K562 (cell line): ENCODE data around the gene ZC3H18. TPM values are rescaled to one million over a fixed set of nuclear protein-coding genes. Genes with fewer than 3 reads are reported as not detected.

Source experiments
- CREB3 ChIP-seq: fragments of 450-650 bp; conservative IDR thresholded peaks from 2 replicates; pipeline ENCODE4 v1.6.1; 2016; ENCODE audit warnings: missing genetic modification characterization, low read depth, mild to moderate bottlenecking, missing compliant biosample characterization, moderate library complexity
- ETV1 ChIP-seq: fragments of 450-650 bp; conservative IDR thresholded peaks from 2 replicates; pipeline ENCODE4 v1.6.1; 2016; ENCODE audit warnings: missing genetic modification characterization, control low read depth, low read depth, missing compliant biosample characterization
- HES1 ChIP-seq: fragments of 450-650 bp; IDR thresholded peaks from 2 replicates; pipeline ENCODE4 v1.6.1; 2016; ENCODE audit warnings: low read depth, mild to moderate bottlenecking, moderate library complexity
- KDM4B ChIP-seq, 2 experiments: fragments of 450-650 bp in 1 of 2; sonication (generic) in 1 of 2; IDR thresholded peaks; 2 replicates each; pipeline ENCODE4 v1.6.1; 2016 to 2017; ENCODE audit warnings: borderline replicate concordance in 2 of 2, antibody characterized with exemption in 1 of 2, low read depth in 1 of 2, mild to moderate bottlenecking in 1 of 2
- NFYB ChIP-seq: IDR thresholded peaks from 2 replicates; pipeline ENCODE4 v1.6.1; 2011; ENCODE audit warnings: mild to moderate bottlenecking, moderate library complexity; ENCODE audit not compliant: insufficient read length; ENCODE audit errors: extremely low read depth
- PCBP2 ChIP-seq: fragments of 200-400 bp; formaldehyde crosslinking; IDR thresholded peaks from 2 replicates; pipeline ENCODE4 v1.6.1; 2018; ENCODE audit warnings: low read length, low read depth, mild to moderate bottlenecking, moderate library complexity; ENCODE audit not compliant: poor library complexity, severe bottlenecking
- PRMT5 ChIP-seq: sonication (generic); formaldehyde crosslinking; IDR thresholded peaks from 2 replicates; pipeline ENCODE4 v1.5.0; 2020; ENCODE audit warnings: missing genetic modification reagents
- SMAD3 ChIP-seq: fragments of 450-650 bp; formaldehyde crosslinking; conservative IDR thresholded peaks from 2 replicates; pipeline ENCODE4 v1.4.0; 2020; ENCODE audit warnings: mild to moderate bottlenecking
- SMAD4 ChIP-seq: fragments of 250-450 bp; sonication (Bioruptor Pico); conservative IDR thresholded peaks from 2 replicates; pipeline ENCODE4 v1.8.0; 2021; ENCODE audit warnings: inconsistent platforms, mild to moderate bottlenecking, moderate library complexity
- SOX6 ChIP-seq: fragments of 450-650 bp; IDR thresholded peaks from 2 replicates; pipeline ENCODE4 v1.6.1; 2014; ENCODE audit warnings: mild to moderate bottlenecking
- TAF1 ChIP-seq: IDR thresholded peaks from 2 replicates; pipeline ENCODE4 v1.6.1; 2011; ENCODE audit warnings: mild to moderate bottlenecking, low read length, moderate library complexity; ENCODE audit not compliant: insufficient read depth, control insufficient read depth, severe bottlenecking; ENCODE audit errors: extremely low read depth
- ZBTB7A ChIP-seq: IDR thresholded peaks from 2 replicates; pipeline ENCODE4 v1.6.1; 2011; ENCODE audit warnings: low read depth, mild to moderate bottlenecking, low read length, moderate library complexity, borderline replicate concordance; ENCODE audit not compliant: control insufficient read depth
- ZNF592 ChIP-seq: fragments of 450-650 bp; IDR thresholded peaks from 2 replicates; pipeline ENCODE4 v1.6.1; 2017; ENCODE audit warnings: antibody characterized with exemption, mild to moderate bottlenecking
- ZSCAN32 ChIP-seq: fragments of 450-650 bp; formaldehyde crosslinking; IDR thresholded peaks from 2 replicates; pipeline ENCODE4 v1.4.0; 2020; ENCODE audit warnings: mild to moderate bottlenecking, moderate library complexity
- polyA plus RNA-seq, 8 experiments: library from polyadenylated mRNA; depleted of rRNA in 4 of 8; stranded (reverse) in 5 of 8; unstranded in 3 of 8; fragments of >200 nt; fragmentation: Nextera tagmentation in 2 of 8; fragmentation: Illumina TruSeq in 1 of 8; extraction: Ambion mirVana in 2 of 8; extraction: Trizol in 1 of 8; gene quantifications; 2 replicates each; pipeline versions ENCODE4 v1.2.1 to v1.2.3, GENCODE V29; 2011 to 2014; ENCODE audit warnings: inconsistent platforms in 1 of 8, missing spikeins in 1 of 8
- total RNA-seq, 7 experiments: library from RNA; depleted of rRNA in 6 of 7; stranded (reverse); fragments of >200 nt in 6 of 7; fragmentation: Illumina TruSeq in 2 of 7; extraction: Trizol in 2 of 7; gene quantifications; 2 replicates each; pipeline versions ENCODE4 v1.2.1 to v1.2.3, GENCODE V29; 2011 to 2021; ENCODE audit warnings: low replicate concordance in 1 of 7
- TF ChIP-seq, protein P1 (sequence below): IDR thresholded peaks from 2 replicates; pipeline ENCODE4 v1.6.1; 2011; ENCODE audit warnings: borderline replicate concordance, low read depth, mild to moderate bottlenecking, moderate library complexity, low read length; ENCODE audit not compliant: insufficient read depth, poor library complexity, severe bottlenecking
- TF ChIP-seq, protein P2 (sequence below), 2 experiments: fragments of 250-450 bp in 1 of 2; fragments of 450-650 bp in 1 of 2; sonication (Bioruptor Pico) in 1 of 2; IDR thresholded peaks; 2 replicates each; pipeline versions ENCODE4 v1.6.1 to v1.8.0; 2016 to 2021; ENCODE audit warnings: mild to moderate bottlenecking in 2 of 2, moderate library complexity in 2 of 2, missing compliant biosample characterization in 1 of 2, missing genetic modification characterization in 1 of 2

ZC3H18 gene
- total and polyA plus RNA-seq, 9 of the 15 experiments (the other 6 are each of a cell fraction or from before 2014, with no cell fraction given): 1.7 to 88.7 (median 26.9) TPM

- TF ChIP-seq HES1 (no peak), ZBTB7A (peak; percentile 30; the same call in 1 of the 2 replicates), PCBP2 (no peak), TAF1 (no peak), PRMT5 (CRISPR knock-in tag) (peak; percentile 99), SOX6 (no peak), ZSCAN32 (CRISPR knock-in tag) (no peak), SMAD3 (CRISPR knock-in tag) (0 out of 2 replicates have a peak, but pooled peaks have one; percentile 51), SMAD4 (CRISPR knock-in tag) (peak; percentile 55; the same call in 1 of the 2 replicates), KDM4B (IDR thresholded peaks at IDR 0.05; ENCODE audit: borderline replicate concordance in 2 of 2, low read depth in 1 of 2) (peak in 1 of 2 experiments; percentile 40; a peak in 1 of 4 replicates), ZNF592 (no peak), NFYB (no peak), CREB3 (peak; percentile 83), ETV1 (tag) (0 out of 2 replicates have a peak, but pooled peaks have one; percentile 10)
- TF ChIP-seq, protein P1, sequence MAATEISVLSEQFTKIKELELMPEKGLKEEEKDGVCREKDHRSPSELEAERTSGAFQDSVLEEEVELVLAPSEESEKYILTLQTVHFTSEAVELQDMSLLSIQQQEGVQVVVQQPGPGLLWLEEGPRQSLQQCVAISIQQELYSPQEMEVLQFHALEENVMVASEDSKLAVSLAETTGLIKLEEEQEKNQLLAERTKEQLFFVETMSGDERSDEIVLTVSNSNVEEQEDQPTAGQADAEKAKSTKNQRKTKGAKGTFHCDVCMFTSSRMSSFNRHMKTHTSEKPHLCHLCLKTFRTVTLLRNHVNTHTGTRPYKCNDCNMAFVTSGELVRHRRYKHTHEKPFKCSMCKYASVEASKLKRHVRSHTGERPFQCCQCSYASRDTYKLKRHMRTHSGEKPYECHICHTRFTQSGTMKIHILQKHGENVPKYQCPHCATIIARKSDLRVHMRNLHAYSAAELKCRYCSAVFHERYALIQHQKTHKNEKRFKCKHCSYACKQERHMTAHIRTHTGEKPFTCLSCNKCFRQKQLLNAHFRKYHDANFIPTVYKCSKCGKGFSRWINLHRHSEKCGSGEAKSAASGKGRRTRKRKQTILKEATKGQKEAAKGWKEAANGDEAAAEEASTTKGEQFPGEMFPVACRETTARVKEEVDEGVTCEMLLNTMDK: no peak
- TF ChIP-seq, protein P2, sequence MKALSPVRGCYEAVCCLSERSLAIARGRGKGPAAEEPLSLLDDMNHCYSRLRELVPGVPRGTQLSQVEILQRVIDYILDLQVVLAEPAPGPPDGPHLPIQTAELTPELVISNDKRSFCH (CRISPR knock-in tag; IDR thresholded peaks at IDR 0.05): no peak
- TF ChIP-seq, protein P2 (tag; IDR thresholded peaks at IDR 0.05): no peak
Observed at GRCh38 chr16:88560714-88561484, 9.3 kb upstream of the ZC3H18 start (continued).
